GM10266 (cell line): ENCODE data around the gene XG.

Experiments
- DNase-seq: peaks from one replicate; pipeline ENCODE4 v3.0.0; 2012; ENCODE audit errors: extremely low spot score
- CTCF ChIP-seq: IDR thresholded peaks from 2 replicates; pipeline ENCODE4 v1.5.1; 2012; ENCODE audit warnings: mild to moderate bottlenecking, low read depth; ENCODE audit not compliant: control insufficient read depth, insufficient read depth; ENCODE audit errors: missing control alignments

Gene XG

GRCh38 chrX:2710041-2710840 lies 41.6 kb upstream of the XG start:
- TF ChIP-seq CTCF = no peak
- DNase-seq = no peak

- no peak for DNase-seq
- TF ChIP-seq CTCF = no peak
Measured at GRCh38 chrX:2711441-2711840, 40.4 kb upstream of the XG start.

GRCh38 chrX:2712428-2712827 lies 39.4 kb upstream of the XG start:
- no peak for TF ChIP-seq CTCF
- DNase-seq = no peak

DNA sequence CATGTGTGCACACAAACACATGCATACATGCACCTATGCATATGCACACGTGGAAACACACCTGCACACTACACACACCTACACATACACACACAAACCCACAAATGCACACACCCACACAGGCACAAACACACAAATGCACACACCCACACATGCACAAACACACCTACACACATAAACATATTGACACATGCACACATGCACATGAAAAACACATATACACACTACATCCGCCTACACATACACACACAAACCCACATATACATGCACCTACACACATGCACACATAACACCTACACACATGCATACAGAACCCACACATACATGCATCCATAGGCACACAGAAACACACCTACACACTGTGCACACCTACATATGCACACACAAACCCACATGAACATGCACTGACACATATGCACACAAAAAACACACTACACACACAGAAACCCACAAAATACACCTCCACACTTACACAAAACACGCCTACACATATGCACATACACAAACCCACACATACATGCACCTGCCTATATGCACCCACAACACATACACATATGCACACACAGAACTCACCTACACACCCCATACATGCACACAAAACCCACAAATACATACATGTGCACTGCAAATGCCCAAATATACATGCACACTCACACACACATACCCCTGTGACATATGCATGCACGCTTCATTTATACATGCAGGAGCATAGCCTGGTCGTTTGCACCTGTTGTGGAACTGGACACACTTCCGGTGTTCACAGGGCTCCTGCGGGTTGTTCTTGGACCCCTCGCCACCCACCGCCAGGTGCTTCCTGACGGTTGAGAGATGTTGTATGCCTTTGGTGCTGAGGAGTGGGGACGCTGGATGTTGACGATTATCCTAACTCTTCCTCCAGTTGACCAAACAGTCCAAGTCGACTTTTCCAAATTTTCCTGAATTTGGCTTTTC lies 38.7 kb upstream of the XG start:
- DNase-seq = no peak
- TF ChIP-seq CTCF = no peak

DNA sequence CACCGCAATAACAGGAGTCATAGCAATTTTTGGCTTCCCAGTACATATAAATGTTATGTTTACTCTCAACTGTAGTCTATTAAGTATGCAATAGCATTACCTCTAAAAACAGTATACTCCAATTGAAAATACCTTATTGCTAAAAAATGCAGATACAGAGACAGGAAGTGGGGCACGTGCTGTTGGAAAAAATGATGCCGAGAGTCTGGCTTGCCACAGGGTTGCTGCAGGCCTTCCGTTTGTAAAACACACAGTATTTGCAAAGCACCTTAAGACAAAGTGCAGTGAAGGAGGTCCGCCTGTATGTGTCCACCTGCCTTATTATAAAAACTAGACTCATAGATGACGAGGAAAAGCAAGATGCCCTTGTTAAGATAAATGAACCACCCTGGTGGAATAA lies 37.3 kb upstream of the XG start:
- DNase-seq = no peak
- no peak for TF ChIP-seq CTCF

- TF ChIP-seq CTCF = no peak
- no peak for DNase-seq
Measured at GRCh38 chrX:2715066-2715600, 36.7 kb upstream of the XG start.
